Panc1 (cell line): ENCODE results near the gene GPR158. TPM values are rescaled to one million over a fixed set of nuclear protein-coding genes. Genes with fewer than 3 reads are reported as not detected.

Experiments
- ATAC-seq: fragments of 200-7000 bp; cut with Tn5 transposase; 2 replicates; pipeline ENCODE4 v1.9.1; 2020; ENCODE audit warnings: mild to moderate bottlenecking, moderate library complexity
- BruUV-seq: library from RNA; stranded (reverse); fragments of 400-500 nt; replicated peaks from 2 replicates; lab custom pipeline; 2021; lab: Mats Ljungman, UMichigan
- CTCF ChIA-PET: fragments of 300-600 bp; sonication (Branson Sonifier 250); formaldehyde crosslinking; loops from one replicate; lab custom pipeline; 2022; ENCODE audit warnings: antibody characterized with exemption; lab: Charles Lee
- POLR2A ChIA-PET: fragments of 300-600 bp; sonication (Branson Sonifier 250); formaldehyde crosslinking; loops from one replicate; lab custom pipeline; 2022; ENCODE audit warnings: antibody characterized with exemption; lab: Charles Lee
- DNase-seq: peaks from one replicate; pipeline ENCODE4 v3.0.0-alpha.2; 2010; ENCODE audit warnings: low read depth, low spot score
- H3K27ac ChIP-seq: 2 replicates; pipeline ENCODE4 v1.5.1; 2011; ENCODE audit warnings: mild to moderate bottlenecking, low read length, inconsistent platforms
- H3K27me3 ChIP-seq: fragments of 200-500 bp; sonication (Bioruptor generic); 2 replicates; pipeline ENCODE4 v1.6.0; 2014; ENCODE audit warnings: low read length, inconsistent platforms; ENCODE audit not compliant: control insufficient read depth, insufficient read depth
- H3K36me3 ChIP-seq: fragments of 200-500 bp; sonication (Bioruptor generic); 2 replicates; pipeline ENCODE4 v1.5.1; 2014; ENCODE audit warnings: inconsistent platforms, mild to moderate bottlenecking, low read length, moderate library complexity; ENCODE audit not compliant: control insufficient read depth, insufficient read depth
- H3K4me1 ChIP-seq: 2 replicates; pipeline ENCODE4 v1.5.1; 2011; ENCODE audit warnings: inconsistent platforms, mild to moderate bottlenecking, low read length, moderate library complexity; ENCODE audit not compliant: control insufficient read depth, insufficient read depth
- H3K4me3 ChIP-seq, 2 experiments: 2 replicates each; pipeline ENCODE4 v1.5.1; 2011 to 2012; ENCODE audit warnings: low read depth in 2 of 2, low read length in 2 of 2, mild to moderate bottlenecking in 2 of 2, inconsistent platforms in 1 of 2, moderate library complexity in 1 of 2
- H3K9me3 ChIP-seq: fragments of 200-500 bp; sonication (Bioruptor generic); 2 replicates; pipeline ENCODE4 v1.5.1; 2014; ENCODE audit warnings: low read depth, mild to moderate bottlenecking, inconsistent platforms, low read length, moderate library complexity; ENCODE audit not compliant: control insufficient read depth, insufficient read depth
- POLR2AphosphoS5 ChIP-seq: IDR thresholded peaks from 2 replicates; pipeline ENCODE4 v1.6.1; 2012; ENCODE audit warnings: mild to moderate bottlenecking, low read depth, low read length, moderate library complexity
- SIN3A ChIP-seq: IDR thresholded peaks from 2 replicates; pipeline ENCODE4 v1.6.1; 2012; ENCODE audit warnings: low read depth, mild to moderate bottlenecking, low read length, moderate library complexity, borderline replicate concordance; ENCODE audit not compliant: insufficient read depth
- TCF7L2 ChIP-seq: IDR thresholded peaks from 2 replicates; pipeline ENCODE4 v1.6.1; 2011; ENCODE audit warnings: mild to moderate bottlenecking, low read depth, low read length, inconsistent platforms
- in situ Hi-C: cut with HindIII; loops from 2 replicates; pipeline ENCODE4 v1.10.0; 2016; ENCODE audit warnings: low sequenced_read_pairs, low pct_unique_long_range_greater_than_20kb
- intact Hi-C: fragments of 100-400 bp; cut with micrococcal nuclease; formaldehyde crosslinking; loops from one replicate; pipeline ENCODE4 v1.10.0; 2022; ENCODE audit not compliant: unreplicated experiment
- total RNA-seq: library from RNA; stranded (reverse); gene quantifications from one replicate; pipeline ENCODE4 v1.2.1, GENCODE V29; 2021; ENCODE audit not compliant: unreplicated experiment
- TF ChIP-seq, protein P1 (sequence below): fragments of 450-650 bp; IDR thresholded peaks from 2 replicates; pipeline ENCODE4 v1.5.1; 2017; ENCODE audit warnings: mild to moderate bottlenecking
- TF ChIP-seq, protein P2 (sequence below), 2 experiments: IDR thresholded peaks; 2 replicates each; pipeline ENCODE4 v1.6.1; 2011 to 2012; ENCODE audit warnings: low read depth in 2 of 2, control low read depth in 1 of 2, low read length in 1 of 2, mild to moderate bottlenecking in 1 of 2, moderate library complexity in 1 of 2; ENCODE audit not compliant: insufficient read depth in 1 of 2

The GPR158 gene
- total RNA-seq, 1 experiment from 2014 or later: 0.64 TPM

DNA sequence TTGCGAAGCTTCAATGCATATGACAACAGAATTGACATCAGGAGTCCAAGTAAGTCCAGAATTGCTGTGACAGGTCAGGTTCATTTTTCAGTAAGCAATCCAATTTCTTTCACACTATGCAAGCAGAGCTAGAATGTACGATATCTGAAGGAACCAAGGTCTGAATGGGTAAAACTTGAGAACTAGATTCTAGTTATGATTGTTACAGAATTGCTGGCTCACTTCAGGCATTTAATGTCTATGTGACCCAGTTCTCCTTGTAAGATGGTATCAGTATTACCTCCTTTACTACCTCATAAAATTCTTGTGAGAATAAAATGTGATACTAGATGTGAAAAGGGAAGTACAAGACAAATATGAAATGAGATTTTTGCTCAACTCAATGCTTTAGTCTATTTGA is 159.6 kb downstream of the GPR158 start:
- Histone ChIP-seq H3K27me3 (no peaks in the 10 kb centered on the region), H3K9me3 (no peaks in the 10 kb centered on the region), H3K4me1 (no peaks in the 10 kb centered on the region), H3K36me3 (no peaks in the 10 kb centered on the region; the same call in 1 of the 2 replicates), H3K27ac (no peak overlapping the region), H3K4me3 (no peak overlapping the region)
- intact Hi-C loops (no loop called here), in situ Hi-C loops (no loop called here)
- BruUV-seq: no TSS peak
- POLR2A ChIA-PET: no interaction called here
- DNase-seq (no peak), ATAC-seq (no peak)
- CTCF ChIA-PET: no interaction called here
- no peak for TF ChIP-seq TCF7L2
- TF ChIP-seq, protein P1, sequence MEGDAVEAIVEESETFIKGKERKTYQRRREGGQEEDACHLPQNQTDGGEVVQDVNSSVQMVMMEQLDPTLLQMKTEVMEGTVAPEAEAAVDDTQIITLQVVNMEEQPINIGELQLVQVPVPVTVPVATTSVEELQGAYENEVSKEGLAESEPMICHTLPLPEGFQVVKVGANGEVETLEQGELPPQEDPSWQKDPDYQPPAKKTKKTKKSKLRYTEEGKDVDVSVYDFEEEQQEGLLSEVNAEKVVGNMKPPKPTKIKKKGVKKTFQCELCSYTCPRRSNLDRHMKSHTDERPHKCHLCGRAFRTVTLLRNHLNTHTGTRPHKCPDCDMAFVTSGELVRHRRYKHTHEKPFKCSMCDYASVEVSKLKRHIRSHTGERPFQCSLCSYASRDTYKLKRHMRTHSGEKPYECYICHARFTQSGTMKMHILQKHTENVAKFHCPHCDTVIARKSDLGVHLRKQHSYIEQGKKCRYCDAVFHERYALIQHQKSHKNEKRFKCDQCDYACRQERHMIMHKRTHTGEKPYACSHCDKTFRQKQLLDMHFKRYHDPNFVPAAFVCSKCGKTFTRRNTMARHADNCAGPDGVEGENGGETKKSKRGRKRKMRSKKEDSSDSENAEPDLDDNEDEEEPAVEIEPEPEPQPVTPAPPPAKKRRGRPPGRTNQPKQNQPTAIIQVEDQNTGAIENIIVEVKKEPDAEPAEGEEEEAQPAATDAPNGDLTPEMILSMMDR: no peak
- TF ChIP-seq SIN3A: no peak
- no peak for TF ChIP-seq POLR2AphosphoS5
- TF ChIP-seq, protein P2, sequence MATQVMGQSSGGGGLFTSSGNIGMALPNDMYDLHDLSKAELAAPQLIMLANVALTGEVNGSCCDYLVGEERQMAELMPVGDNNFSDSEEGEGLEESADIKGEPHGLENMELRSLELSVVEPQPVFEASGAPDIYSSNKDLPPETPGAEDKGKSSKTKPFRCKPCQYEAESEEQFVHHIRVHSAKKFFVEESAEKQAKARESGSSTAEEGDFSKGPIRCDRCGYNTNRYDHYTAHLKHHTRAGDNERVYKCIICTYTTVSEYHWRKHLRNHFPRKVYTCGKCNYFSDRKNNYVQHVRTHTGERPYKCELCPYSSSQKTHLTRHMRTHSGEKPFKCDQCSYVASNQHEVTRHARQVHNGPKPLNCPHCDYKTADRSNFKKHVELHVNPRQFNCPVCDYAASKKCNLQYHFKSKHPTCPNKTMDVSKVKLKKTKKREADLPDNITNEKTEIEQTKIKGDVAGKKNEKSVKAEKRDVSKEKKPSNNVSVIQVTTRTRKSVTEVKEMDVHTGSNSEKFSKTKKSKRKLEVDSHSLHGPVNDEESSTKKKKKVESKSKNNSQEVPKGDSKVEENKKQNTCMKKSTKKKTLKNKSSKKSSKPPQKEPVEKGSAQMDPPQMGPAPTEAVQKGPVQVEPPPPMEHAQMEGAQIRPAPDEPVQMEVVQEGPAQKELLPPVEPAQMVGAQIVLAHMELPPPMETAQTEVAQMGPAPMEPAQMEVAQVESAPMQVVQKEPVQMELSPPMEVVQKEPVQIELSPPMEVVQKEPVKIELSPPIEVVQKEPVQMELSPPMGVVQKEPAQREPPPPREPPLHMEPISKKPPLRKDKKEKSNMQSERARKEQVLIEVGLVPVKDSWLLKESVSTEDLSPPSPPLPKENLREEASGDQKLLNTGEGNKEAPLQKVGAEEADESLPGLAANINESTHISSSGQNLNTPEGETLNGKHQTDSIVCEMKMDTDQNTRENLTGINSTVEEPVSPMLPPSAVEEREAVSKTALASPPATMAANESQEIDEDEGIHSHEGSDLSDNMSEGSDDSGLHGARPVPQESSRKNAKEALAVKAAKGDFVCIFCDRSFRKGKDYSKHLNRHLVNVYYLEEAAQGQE (IDR thresholded peaks at IDR 0.05; ENCODE audit: insufficient read depth in 1 of 2, low read depth in 2 of 2, low read length in 1 of 2): no peak

DNA sequence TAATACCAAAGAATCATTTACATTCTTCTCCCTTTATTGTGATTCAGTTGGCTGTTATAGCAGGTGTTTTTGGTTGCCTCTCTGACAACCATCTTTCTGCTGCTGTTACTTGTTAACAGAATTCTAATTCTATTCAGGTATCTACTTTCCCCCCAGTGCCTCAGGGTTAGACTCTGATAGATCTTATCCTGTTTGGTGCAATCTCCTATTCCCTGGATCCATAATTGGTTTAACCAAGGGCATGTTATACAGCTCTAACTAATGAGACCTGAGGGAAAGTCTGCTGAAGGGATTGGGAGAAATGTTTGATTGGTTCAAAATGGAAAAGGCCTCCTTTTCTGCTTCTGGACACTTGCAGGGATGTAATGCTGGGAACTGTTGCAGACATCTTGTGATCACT is 161.5 kb downstream of the GPR158 start:
- ChIA-PET CTCF (no interaction called here), POLR2A (no interaction called here)
- no peak for ATAC-seq
- Histone ChIP-seq H3K27ac (no peak overlapping the region), H3K27me3 (no peaks in the 10 kb centered on the region), H3K36me3 (no peaks in the 10 kb centered on the region; the same call in 1 of the 2 replicates), H3K9me3 (no peaks in the 10 kb centered on the region), H3K4me1 (no peaks in the 10 kb centered on the region), H3K4me3 (no peak overlapping the region)
- DNase-seq: no peak
- in situ Hi-C loops: no loop called here
- TF ChIP-seq, protein P2 (IDR thresholded peaks at IDR 0.05; ENCODE audit: insufficient read depth in 1 of 2, low read depth in 2 of 2, low read length in 1 of 2): no peak
- TF ChIP-seq, protein P1: no peak
- TF ChIP-seq SIN3A (no peak), TCF7L2 (no peak), POLR2AphosphoS5 (no peak)
- no TSS peak for BruUV-seq
- intact Hi-C loops: no loop called here
